NCI-H748 treated with DMSO at 0.1 percent for 48 hours (cell line): ENCODE results near the gene RELT.
A peak's percentile ranks its signal among the peaks of the same experiment; 100 is the strongest.

Experiments
- DNase-seq: peaks from one replicate; lab custom pipeline; 2025; lab: John Stamatoyannopoulos, UW

RELT gene

GRCh38 chr11:73376160-73376802 lies at the start of gene RELT:
Gene RELT (plus strand): TSS chr11:73376399. CDS start chr11:73389137, 12,738 bp downstream.
- peak; percentile 63 for DNase-seq

DNA sequence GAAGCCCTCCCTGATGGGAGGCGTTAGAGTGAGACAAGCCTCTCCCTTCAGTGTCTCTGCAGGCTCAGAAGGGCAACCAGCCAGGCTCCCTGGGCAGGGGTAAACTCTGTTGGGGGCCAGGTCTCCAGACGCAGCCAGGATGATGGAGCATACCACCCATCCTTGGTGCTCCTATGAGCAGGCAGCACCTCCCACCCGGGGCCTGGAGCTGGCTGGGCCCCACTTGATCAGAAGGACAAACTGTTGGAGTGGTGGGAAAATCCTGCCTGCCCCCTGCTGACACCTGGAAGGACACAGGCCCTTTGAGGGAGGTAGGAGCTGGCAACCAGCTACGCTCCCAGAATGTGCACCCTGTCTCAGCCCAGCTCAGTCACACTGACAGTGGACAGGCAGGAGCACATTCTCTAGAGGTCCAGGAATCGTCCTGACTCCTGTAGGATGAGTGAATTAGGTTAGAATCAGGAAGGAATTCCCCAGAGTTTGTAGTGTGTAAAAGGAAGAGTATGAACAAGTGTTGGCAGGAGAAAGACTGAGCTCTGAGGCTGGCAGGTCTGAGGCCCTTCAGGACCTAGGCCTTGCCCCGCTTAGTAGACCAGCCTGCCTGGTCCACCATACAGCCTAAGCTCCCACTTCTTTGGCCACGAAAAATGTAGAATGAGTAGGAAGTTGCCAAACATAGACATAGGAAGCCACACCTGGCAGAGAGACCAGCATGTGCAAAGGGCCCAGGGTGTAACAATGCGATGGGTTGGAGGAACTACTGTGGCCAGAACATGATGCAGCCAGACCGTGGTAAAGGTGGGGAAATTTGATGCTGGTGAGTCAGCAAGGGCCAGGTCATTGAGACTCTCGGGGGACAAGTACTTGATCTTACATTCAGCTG lies 49.0 kb upstream of the RELT start:
- no peak for DNase-seq

DNA sequence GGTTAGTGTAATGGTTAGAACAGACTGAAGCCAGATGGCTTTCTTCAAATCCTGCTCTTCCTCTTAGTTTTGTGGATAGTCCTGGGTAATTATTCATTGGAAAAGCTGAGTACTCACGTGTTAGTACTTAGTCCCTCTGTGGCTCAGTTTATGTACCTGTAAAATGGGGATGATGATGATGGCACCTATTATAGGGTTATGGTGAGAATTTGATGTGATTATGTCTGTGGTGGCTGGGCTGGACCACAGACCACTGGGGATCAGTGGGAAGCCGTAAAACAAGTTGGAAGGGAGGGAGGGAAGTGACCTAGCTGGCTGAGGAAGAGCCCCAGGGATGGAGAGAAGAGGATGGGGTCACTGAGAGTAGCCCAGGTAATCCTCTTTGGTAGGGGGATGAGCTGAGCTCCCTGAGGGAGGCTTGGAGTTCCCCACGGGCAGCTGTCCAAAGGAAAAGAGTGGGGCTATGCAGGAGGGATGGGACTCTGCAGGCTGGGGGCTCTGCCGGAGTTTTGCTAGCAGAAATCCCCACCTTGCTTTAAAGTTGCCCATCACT lies 48.3 kb upstream of the RELT start:
- DNase-seq, result no peak

DNA sequence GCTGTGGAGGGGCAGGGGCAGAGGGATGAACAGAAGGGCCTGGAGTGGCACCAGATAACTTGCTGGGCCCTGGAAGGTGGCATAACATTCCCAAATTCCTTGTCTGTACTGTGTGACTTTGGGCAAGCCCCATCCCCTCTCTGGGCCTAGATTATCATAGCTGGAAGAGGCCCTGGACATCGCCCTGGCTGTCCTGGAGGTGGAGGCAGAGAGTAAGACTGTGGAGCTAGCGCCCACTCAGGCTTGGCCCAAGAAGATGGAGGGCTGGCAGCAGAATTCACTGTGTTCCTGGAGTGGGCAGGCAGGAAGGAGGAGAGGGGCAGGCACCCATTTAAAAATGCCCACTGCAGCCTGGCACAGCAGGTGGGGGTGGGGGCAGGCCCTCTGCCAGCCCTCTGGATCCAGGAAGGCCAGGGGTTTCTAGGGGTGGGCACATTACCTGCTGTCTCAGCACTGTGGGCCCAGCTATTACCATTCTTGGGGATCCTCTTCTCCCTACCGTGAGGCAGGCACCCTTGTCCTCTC lies 45.6 kb upstream of the RELT start:
- no peak for DNase-seq

DNA sequence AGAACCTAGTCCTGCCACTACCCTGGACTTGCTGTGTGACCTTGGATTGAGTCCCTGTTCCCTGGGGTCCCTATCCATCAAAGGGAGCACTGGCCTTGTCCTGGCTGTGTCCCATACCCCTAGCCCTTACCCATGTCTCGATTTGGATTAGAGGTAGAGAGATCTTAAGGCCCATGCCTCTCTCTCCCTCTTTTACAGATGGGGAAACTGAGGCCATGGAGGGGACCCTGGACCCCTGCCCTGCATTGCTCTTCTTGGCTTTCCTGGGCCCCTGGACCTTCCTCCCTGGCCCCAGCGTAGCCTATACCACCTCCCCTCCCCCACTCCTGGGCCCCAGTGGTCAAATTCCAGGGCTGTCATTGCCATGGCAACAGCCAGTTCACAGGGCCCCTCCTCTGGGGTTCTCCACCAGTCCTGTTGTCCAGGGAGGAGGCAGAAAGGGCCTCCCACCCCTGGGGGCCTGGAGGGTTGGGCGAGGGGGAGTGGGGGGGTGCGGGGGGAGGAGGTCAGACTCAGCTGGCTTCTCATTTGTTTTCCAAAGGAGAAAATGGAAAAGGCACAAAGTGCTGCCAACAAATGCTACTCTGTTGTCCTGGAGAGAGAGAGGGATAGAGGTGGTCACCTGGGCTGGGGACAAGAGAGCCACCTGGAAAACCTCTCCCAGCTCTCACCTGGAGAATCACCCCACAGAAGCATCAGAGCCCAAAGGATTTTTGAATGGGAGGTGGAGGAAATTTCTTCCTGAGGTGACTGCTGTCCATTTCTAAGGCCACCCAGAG lies 44.9 kb upstream of the RELT start:
- DNase-seq, result no peak

DNA sequence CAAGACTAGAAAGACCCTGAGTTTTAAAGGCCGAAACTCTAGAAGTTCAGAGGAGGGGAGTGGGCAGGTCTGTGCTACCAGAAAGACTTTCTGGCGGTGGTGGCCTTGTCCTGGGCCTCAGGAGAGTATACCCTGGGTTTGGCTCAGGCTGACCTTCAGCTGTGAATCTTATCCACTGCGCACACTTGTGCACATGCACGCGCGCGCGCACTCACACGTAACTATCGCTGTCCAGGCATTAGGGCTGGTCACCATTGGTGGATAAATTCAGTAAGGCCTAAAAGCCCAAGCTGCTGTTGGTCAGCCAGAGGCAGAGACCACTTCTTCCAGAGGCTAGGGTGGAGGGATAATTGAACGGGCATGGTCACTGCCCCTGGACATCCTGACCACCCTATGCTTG lies 43.0 kb upstream of the RELT start:
- no peak for DNase-seq

DNA sequence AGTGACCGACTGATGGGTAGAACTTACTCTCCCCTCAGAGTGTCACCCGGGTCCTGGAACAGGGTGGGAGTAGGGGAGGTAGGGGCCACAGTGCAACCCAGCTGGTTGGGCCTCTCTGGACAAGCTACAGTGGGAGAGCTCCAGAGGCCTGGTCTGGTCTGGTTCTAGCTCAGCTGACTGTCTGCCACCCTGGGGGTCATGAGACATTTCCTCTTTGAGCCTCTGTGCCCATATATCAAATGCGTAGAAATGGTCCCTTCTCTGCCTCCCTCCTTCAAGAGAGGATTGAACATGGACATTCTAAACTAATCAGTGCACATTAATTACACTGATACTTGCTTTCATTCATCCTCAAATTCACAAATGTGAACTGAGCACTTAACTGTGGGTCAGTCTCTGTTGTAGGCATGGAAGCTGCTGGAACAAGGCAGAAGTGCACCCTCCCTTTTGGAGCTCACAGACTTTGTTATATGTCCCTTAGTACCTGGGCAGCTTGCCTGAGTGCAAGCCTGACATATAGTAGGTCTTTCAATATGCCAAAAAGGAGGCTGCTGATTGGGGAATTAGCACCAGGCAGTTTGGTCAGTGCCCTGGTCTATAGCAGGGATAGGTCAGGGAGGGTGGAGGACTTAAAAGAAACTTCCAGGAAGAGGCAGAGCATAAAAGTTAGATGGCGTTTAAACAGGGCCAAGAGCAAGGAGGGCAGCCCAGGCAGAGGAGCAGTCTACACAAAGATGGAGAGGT lies 42.4 kb upstream of the RELT start:
- no peak for DNase-seq

DNA sequence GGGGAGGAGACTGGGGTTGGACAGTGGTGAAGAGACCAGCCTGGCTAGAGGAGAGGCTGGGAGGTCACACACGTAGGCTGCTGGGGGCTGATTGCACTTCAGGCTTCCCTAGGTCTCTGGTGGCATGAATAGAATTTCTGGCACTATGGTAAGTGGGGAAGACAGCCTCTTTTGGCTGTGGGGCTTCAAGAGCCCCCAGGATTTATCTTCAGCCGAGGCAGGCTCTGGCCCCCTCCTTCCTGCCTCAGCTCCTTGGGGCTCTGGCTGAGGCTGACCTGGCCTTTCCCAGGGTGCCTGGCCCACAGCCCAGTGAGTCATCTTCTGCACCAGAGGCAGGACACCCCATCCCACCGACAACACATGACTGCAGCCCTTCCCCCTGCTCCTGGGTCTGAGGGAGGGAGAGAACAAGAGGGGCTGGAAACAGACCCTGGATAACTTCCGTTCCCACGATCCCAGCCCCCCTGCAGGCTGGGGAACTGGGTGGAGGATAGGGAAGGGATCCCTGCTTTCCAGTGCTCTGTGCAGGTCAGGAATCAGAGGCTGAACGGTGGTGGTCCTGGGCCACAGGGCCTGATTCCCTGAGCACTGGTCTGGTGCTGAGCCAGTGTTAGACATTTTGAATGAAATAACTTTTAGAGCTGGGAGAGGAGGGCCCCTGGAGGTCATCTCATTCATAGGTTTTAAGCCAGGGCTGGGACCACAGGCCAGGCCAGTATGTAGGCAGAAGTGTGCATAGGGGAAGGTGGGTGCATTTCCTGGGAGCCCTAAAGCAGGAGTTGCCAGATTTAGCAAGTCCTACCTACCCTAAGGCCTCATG lies 41.6 kb upstream of the RELT start:
- no peak for DNase-seq

DNA sequence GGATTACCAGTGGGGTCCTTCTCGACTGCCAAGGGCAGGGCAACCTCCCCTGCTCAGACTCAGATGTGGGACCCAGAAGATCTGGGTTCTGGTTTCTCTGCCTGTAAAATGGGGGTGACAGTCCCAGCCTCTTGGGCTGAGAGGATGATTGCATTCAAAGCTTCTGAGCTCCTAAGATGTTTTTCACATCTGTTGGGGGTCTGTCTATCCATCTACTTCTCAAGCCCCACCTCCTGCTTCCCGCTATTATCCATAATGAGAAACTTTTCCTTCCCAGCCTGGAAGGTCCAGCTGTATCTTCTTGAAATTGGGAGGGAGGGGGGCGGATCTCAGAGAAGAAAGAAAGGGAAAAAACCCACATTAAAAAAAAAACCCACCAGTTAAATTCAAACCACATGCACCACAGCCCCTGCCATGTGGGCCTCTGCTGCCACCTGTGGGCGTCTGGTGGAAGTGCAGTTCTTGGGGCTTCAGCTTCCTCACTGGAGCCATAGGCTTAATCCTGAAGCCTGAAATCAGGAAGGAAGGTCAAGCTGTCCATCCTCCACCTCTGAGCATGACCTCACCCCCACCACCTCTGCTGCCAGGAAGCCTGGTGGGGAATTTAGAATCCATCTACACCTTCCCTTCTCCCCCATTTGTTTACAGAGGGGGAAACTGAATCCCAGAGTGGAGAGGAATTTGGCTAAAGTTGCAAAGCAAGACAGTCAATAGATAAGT lies 40.8 kb upstream of the RELT start:
- DNase-seq, result peak; percentile 61

DNA sequence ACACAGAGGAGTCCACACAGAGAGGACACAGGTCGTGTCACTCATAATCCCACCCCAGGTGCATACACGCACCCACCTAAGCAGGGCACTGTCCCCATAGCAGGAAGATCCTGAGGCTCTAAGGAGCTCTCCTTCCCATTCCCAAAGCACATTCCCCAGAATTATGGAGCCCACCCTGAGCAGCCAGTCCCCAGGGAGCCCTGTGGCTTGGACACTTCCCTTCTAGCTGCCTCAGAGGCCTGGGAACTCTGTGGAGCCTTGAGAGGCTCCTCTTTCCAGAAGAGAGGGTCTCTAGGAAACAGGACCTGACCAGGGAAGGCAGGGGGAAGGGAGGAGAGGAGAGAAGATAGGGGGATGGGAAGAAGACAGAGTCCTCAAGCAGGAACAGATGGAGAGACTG lies 38.4 kb upstream of the RELT start:
- no peak for DNase-seq

- DNase-seq, result no peak
These were observed 37.9 kb upstream of the RELT start for GRCh38 chr11:73338279-73338678.

DNA sequence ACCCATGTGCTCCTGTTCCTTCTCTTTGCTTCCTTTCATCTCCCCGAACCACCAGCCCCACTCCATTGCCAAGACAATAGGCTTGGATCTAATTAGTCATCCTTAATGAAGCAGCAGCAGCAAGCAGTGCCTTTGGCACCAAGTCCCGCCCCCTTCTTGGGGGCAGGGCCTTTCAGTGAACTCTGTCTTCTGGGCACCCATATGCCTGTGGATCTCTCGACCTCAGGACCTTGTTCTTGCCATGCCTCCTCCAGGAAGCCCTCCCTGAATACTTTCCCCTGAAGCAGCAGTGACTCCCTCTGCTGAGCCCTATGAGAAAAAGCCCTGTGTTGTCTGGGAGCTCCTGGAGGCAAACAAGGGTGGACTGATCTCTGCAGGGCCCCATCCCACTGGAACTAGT lies 36.0 kb upstream of the RELT start:
- DNase-seq, result no peak

DNA sequence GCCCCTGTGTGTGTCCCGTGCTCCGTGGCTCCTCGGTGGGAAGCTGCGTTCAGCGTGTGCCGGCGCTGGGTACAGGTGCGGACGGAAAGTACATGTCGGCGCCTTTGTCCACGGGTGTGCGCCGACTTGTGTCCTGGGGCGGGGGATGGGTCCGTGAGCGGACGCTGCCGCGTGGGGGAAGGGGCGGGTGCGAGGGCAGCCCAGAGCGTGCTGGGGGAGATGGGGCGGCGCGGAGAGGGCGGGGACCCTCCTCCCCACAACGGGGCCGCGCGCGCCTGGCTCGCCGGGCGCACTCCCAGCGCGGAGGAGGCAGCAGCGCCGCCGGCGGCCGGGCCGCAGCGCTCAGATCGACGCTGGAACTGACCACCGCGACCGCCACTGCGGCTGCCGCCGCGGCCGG lies 33.6 kb upstream of the RELT start:
- peak; percentile 25 for DNase-seq

GRCh38 chr11:73343076-73343873 lies 32.9 kb upstream of the RELT start:
- DNase-seq, result no peak

GRCh38 chr11:73344191-73344607 lies 32.0 kb upstream of the RELT start:
- no peak for DNase-seq

- no peak for DNase-seq
These were observed 30.6 kb upstream of the RELT start for GRCh38 chr11:73345481-73346160.

DNA sequence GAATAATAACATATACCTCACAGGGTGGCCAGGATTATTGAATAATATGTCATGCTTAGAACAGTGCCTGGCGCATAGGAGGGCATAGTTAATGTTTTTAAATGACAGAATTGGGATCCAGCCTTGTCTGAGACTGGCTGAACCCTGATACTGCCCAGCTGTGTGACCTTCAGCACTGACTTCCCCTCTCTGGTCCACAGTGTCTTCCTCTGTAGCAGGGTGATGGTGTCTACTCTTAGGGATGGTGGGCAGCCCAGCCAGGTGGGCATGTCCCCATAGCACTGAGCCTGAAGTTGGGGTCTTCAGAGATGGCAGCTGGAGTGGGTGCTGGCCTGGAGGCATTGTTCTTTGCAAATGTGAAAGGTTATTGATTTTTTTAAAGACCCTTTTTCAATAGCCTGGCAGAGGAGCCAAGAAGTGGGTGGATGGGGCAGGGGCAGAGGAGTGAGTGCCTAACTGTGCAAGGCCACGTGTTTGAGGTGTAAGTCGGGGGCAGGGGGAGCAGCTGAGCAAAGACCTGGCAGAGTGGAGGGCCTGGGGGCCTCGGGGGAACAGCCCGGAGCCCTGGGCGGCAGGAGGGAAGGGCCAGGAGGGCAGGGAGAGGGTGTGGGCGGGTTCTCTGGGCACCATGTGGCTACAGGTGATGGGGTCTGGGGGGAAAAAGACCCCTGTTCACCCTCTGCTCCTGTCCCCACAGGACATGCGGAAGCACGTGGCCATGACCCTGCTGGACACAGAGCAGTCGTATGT lies 29.8 kb upstream of the RELT start:
- DNase-seq, result no peak

DNA sequence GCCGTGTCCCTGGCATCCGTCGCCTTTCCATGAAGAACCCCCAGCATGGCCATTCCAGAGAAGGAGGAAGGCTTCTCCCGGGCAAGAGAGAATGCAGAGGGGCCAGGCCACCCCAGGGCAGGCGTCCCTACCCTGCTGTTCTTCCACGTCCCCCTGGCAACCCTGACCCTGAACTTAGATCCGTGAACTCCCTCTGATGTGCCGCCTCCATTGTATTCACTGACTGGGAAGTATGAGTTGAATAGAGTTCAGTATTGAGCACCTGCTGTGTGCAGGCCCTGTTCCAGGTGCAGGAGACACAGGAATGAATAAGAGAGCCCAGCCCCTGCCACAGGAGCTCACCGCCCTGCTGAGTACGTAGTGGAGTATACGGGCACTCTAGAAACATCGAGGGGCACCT lies 29.1 kb upstream of the RELT start:
- DNase-seq, result no peak
